ENCODE results near the gene TNNT2. TPM values are rescaled to one million over a fixed set of nuclear protein-coding genes. Genes with fewer than 3 reads are reported as not detected.

Gene TNNT2
- total and polyA plus RNA-seq, 3 experiments from 2014 or later, result not detected

DNA sequence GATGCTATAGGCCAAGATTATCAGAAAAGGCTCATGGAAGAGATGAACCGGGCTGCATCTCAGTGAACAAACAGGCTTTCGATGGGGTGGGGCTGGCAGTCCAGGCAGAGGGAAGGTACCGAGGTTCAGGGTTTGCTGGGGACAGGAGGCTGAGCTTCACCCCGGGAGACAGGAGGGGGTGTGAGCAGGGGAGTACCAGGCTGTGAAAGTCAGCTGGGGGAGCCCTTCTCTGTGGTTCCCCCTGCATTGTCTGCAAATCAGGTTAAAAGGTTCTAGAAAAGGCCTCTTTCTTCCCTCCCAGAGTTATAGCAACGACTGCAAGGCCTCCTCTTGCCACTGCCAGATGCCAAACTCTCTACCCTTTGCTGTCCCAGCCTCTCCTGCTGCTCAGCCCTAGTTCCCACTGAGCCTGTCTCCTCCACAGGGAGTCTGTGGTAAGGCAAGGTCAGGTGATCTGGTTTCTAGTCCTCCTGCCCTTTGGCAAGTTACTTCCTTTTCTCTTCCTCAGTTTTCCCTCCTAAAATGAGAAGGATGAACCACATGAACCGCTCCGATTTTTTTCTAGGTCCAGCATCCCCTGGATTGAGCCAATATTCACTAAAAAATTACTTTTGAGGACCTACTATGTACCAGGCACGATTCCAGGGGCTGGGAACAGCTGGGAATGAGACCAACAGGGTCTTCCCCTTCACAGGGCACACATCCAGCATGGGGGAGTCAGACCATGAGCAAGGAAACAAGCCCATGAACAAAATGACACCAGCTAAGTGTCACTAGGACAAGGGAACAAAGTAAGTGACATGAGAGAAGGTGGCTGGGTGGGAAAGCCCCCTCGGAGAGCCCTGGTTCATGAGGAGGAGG is 14.4 kb upstream of the TNNT2 start:
- no peaks in the 10 kb centered on the region for H3K4me1 ChIP-seq (ENCODE audit: insufficient read depth, low read length)
- H3K36me3 ChIP-seq (ENCODE audit: insufficient read depth, low read length), result no peaks in the 10 kb centered on the region
- ChIA-PET POLR2A (no interaction called here), CTCF (interaction anchor here (2.0 kb wide), 1 partner anchor 14 kb away, joined by 4 read pairs; no protein-coding TSS in a partner anchor)
- no peak overlapping the region for H3K27ac ChIP-seq (ENCODE audit: low read depth, low read length)
- no peak overlapping the region for H3K4me3 Mint-ChIP-seq
- H3K9me3 Mint-ChIP-seq, result no peaks in the 10 kb centered on the region
- H3K4me3 ChIP-seq (ENCODE audit: low read length), result no peak overlapping the region
- H3K27me3 Mint-ChIP-seq, result peaks cover 18 to 31% of the 10 kb centered on the region in 2 donors
- H3K36me3 Mint-ChIP-seq, result peaks cover 0 to 2% (median 0%) of the 10 kb centered on the region in 3 donors
- H3K27ac Mint-ChIP-seq, result no peak overlapping the region
- H3K9me3 ChIP-seq (ENCODE audit: low read length), result no peaks in the 10 kb centered on the region
- no peaks in the 10 kb centered on the region for H3K4me1 Mint-ChIP-seq
- H3K27me3 ChIP-seq (ENCODE audit: insufficient read depth, low read length, poor library complexity, severe bottlenecking), result peaks cover 6% of the 10 kb centered on the region
- no peak for DNase-seq

DNA sequence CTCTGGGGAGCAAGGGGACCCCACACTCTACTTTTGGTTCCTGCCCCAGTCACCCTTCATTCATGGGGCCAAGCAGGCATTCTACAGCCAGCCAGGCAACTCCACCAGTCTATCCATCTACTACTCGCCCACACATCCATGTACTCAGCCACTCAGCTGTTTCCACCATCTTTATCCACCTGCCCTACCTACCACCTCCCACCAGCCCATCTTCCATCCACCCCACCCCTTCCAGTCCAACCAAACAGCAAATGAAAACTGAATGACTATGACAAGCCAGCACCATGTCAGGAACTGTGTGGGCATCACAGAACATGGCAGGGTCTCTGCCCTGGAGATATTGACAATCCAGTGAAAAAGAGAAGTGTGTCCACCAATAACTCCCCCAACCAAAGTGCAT is 13.7 kb upstream of the TNNT2 start:
- H3K27ac ChIP-seq (ENCODE audit: low read depth, low read length), result no peak overlapping the region
- no peak overlapping the region for H3K27ac Mint-ChIP-seq
- peaks cover 6% of the 10 kb centered on the region for H3K27me3 ChIP-seq (ENCODE audit: insufficient read depth, low read length, poor library complexity, severe bottlenecking)
- H3K36me3 ChIP-seq (ENCODE audit: insufficient read depth, low read length), result no peaks in the 10 kb centered on the region
- H3K4me3 ChIP-seq (ENCODE audit: low read length), result no peak overlapping the region
- no peak for DNase-seq
- ChIA-PET CTCF (no interaction called here), POLR2A (no interaction called here)
- no peaks in the 10 kb centered on the region for H3K9me3 Mint-ChIP-seq
- no peaks in the 10 kb centered on the region for H3K9me3 ChIP-seq (ENCODE audit: low read length)
- peaks cover 17 to 28% of the 10 kb centered on the region in 2 donors for H3K27me3 Mint-ChIP-seq
- no peak overlapping the region for H3K4me3 Mint-ChIP-seq
- no peaks in the 10 kb centered on the region for H3K4me1 ChIP-seq (ENCODE audit: insufficient read depth, low read length)
- H3K36me3 Mint-ChIP-seq, result peaks cover 0 to 2% (median 0%) of the 10 kb centered on the region in 3 donors
- H3K4me1 Mint-ChIP-seq, result no peaks in the 10 kb centered on the region

DNA sequence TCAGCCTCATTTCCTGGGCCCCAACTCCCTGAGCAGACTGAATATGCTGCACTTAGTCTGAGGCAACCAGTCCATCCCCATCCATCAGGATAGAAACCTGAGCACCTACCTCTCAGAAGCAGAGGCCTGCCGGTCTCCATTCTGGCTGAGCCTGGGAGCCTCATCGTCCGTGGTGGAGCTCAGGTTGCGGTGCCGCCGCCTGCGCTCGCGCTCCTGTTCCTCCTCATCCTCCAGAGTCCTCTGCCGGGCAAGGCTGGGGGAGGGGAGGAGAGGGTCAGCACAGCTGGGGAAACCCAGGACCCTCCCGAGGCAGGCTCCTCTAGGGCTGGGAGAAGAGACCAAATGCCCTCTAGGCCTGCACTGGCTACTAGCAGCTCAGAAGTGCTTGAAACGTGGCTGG is 11.6 kb upstream of the TNNT2 start:
- H3K27me3 ChIP-seq (ENCODE audit: insufficient read depth, low read length, poor library complexity, severe bottlenecking), result peaks cover 6% of the 10 kb centered on the region
- H3K9me3 ChIP-seq (ENCODE audit: low read length), result no peaks in the 10 kb centered on the region
- POLR2A ChIA-PET, result no interaction called here
- no peaks in the 10 kb centered on the region for H3K36me3 ChIP-seq (ENCODE audit: insufficient read depth, low read length)
- CTCF ChIA-PET, result no interaction called here
- H3K4me1 ChIP-seq (ENCODE audit: insufficient read depth, low read length), result no peaks in the 10 kb centered on the region
- no peak overlapping the region for H3K4me3 Mint-ChIP-seq
- no peak overlapping the region for H3K27ac ChIP-seq (ENCODE audit: low read depth, low read length)
- H3K27me3 Mint-ChIP-seq, result peaks cover 18 to 39% of the 10 kb centered on the region in 2 donors
- no peak for DNase-seq
- no peak overlapping the region for H3K27ac Mint-ChIP-seq
- H3K4me3 ChIP-seq (ENCODE audit: low read length), result no peak overlapping the region
- no peaks in the 10 kb centered on the region for H3K9me3 Mint-ChIP-seq
- no peaks in the 10 kb centered on the region for H3K4me1 Mint-ChIP-seq
- H3K36me3 Mint-ChIP-seq, result no peaks in the 10 kb centered on the region

DNA sequence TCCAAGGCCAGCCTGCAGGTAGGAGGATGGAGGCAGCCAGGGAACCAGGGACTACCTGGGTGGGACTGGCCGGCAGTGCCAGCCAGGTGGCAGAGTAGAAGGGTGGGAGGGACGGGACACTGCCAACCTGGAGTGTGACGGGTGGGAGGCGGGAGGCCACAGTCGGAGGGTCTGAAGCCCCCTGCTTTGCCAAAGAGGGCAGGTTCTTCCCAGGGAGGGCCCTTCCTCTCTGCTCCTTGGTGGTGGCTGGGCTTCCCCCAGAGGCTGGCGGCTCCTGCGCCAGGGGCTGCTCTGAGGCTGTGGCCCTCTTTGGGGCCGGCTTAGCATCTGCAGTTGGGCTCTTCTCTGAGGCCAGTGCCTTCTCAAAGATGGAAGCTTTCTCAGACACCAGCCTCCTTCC is 8.7 kb upstream of the TNNT2 start:
- DNase-seq, result no peak
- Histone ChIP-seq H3K4me1 (ENCODE audit: insufficient read depth, low read length) (no peaks in the 10 kb centered on the region), H3K27me3 (ENCODE audit: insufficient read depth, low read length, poor library complexity, severe bottlenecking) (peaks cover 6% of the 10 kb centered on the region), H3K27ac (ENCODE audit: low read depth, low read length) (no peak overlapping the region), H3K9me3 (ENCODE audit: low read length) (no peaks in the 10 kb centered on the region), H3K36me3 (ENCODE audit: insufficient read depth, low read length) (no peaks in the 10 kb centered on the region), H3K4me3 (ENCODE audit: low read length) (no peak overlapping the region)
- POLR2A ChIA-PET, result no interaction called here
- CTCF ChIA-PET, result no interaction called here
- Mint-ChIP-seq H3K27me3 (peaks cover 22 to 27% of the 10 kb centered on the region in 2 donors), H3K4me3 (no peak overlapping the region), H3K27ac (no peak overlapping the region), H3K36me3 (no peaks in the 10 kb centered on the region), H3K4me1 (no peaks in the 10 kb centered on the region), H3K9me3 (peaks cover 0 to 2% (median 0%) of the 10 kb centered on the region in 5 donors)

DNA sequence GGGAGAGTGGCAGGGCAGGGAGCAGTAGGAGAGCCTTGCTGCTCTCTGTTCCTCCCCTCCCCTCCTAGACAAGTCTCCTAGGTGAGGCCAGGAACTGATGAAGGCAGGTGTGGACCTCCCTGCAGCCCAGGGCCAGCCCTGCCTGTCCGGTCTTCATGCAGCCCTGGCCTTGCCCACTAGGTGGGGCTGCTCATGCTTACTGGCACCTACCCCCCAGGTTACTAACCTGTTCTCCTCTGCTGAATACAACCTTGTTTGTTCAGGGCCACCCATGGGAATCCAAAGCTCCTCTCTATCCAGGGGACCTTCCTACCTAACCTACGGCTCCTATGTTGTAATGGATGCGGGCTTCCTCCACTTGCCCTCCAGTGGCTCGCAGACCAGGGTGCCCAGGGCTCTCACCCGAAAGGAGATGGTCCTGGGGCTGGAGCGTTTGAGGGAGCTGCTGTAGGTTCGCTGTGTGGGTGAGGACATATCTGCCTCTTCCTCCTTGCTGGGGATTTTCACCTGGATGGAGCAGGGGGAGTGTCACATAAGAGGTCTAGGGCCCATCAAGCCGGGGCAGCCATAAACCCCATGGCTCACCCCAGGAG is 7.9 kb upstream of the TNNT2 start:
- Mint-ChIP-seq H3K9me3 (peaks cover 0 to 2% (median 0%) of the 10 kb centered on the region in 5 donors), H3K4me1 (no peaks in the 10 kb centered on the region), H3K27me3 (peaks cover 22 to 26% of the 10 kb centered on the region in 2 donors), H3K27ac (no peak overlapping the region), H3K4me3 (no peak overlapping the region), H3K36me3 (no peaks in the 10 kb centered on the region)
- Histone ChIP-seq H3K9me3 (ENCODE audit: low read length) (no peaks in the 10 kb centered on the region), H3K36me3 (ENCODE audit: insufficient read depth, low read length) (no peaks in the 10 kb centered on the region), H3K27ac (ENCODE audit: low read depth, low read length) (no peak overlapping the region), H3K4me3 (ENCODE audit: low read length) (no peak overlapping the region), H3K4me1 (ENCODE audit: insufficient read depth, low read length) (no peaks in the 10 kb centered on the region), H3K27me3 (ENCODE audit: insufficient read depth, low read length, poor library complexity, severe bottlenecking) (peaks cover 6% of the 10 kb centered on the region)
- ChIA-PET POLR2A (no interaction called here), CTCF (no interaction called here)
- no peak for DNase-seq

DNA sequence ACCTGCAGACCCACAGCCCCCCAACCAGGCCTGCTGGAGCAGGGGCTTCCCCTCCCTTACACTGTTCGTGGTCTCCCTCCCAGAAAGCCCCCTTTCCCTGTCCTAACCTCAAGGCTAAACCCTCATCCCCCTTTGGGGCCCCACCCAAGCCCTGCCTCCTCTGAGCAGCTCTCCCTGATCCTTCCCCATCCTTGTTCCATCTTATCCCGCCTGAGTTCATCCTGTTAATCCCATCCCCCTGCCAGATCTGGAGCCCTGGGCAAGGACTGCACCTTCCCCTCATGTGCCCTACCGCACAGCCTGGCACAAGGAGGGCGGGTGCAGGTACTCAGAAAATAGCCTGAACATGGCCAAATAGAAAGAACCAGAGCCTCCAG is 6.9 kb upstream of the TNNT2 start:
- H3K27ac Mint-ChIP-seq, result no peak overlapping the region
- H3K9me3 Mint-ChIP-seq, result peaks cover 0 to 2% (median 0%) of the 10 kb centered on the region in 5 donors
- peaks cover 20 to 26% of the 10 kb centered on the region in 2 donors for H3K27me3 Mint-ChIP-seq
- POLR2A ChIA-PET, result no interaction called here
- CTCF ChIA-PET, result no interaction called here
- Histone ChIP-seq H3K36me3 (ENCODE audit: insufficient read depth, low read length) (no peaks in the 10 kb centered on the region), H3K4me3 (ENCODE audit: low read length) (no peak overlapping the region), H3K27ac (ENCODE audit: low read depth, low read length) (no peak overlapping the region), H3K4me1 (ENCODE audit: insufficient read depth, low read length) (no peaks in the 10 kb centered on the region), H3K9me3 (ENCODE audit: low read length) (no peaks in the 10 kb centered on the region), H3K27me3 (ENCODE audit: insufficient read depth, low read length, poor library complexity, severe bottlenecking) (peaks cover 6% of the 10 kb centered on the region)
- H3K4me1 Mint-ChIP-seq, result no peaks in the 10 kb centered on the region
- no peaks in the 10 kb centered on the region for H3K36me3 Mint-ChIP-seq
- no peak overlapping the region for H3K4me3 Mint-ChIP-seq
- no peak for DNase-seq

DNA sequence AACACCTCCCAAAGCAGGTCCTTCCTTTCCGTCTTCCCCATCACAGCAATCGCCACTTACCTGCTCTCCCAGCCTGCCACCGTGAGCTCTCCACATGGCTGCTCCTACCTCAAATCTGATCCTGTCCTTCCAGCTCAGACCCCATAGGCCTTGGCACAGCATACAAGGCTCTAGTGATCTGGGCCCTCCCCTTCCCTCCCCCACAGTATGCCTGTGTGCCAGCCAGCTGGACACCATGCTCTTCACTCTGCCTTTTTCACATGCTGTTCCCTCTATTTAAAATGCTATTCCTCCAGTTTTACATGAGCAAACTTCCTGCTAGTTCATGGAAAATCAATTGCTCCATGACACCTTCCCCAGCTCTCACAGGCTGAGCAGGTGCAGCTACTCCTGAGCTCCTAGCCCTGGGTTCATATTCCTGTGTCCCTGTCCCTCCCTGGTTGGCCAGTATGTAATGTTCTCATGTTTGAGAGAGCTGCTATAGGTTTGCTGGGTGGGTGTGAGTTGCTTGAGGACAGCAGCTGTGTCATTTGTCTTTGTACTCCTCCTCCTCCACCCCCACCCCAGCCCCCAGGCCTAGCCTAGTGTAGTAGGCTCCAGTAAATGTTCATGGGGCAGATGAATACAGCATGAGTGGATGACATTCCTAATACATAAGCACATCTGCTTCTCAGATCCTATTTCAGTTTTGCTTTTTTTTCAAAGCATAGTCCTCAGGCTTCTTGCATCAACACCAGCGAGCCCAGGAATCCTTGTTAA is 6.3 kb upstream of the TNNT2 start:
- Histone ChIP-seq H3K36me3 (ENCODE audit: insufficient read depth, low read length) (no peaks in the 10 kb centered on the region), H3K9me3 (ENCODE audit: low read length) (no peaks in the 10 kb centered on the region), H3K27me3 (ENCODE audit: insufficient read depth, low read length, poor library complexity, severe bottlenecking) (peaks cover 6% of the 10 kb centered on the region), H3K4me1 (ENCODE audit: insufficient read depth, low read length) (no peaks in the 10 kb centered on the region), H3K27ac (ENCODE audit: low read depth, low read length) (no peak overlapping the region), H3K4me3 (ENCODE audit: low read length) (no peak overlapping the region)
- peak overlapping the region in 1 of 8 donors; percentile 55 for H3K27ac Mint-ChIP-seq
- H3K4me1 Mint-ChIP-seq, result no peaks in the 10 kb centered on the region
- CTCF ChIA-PET, result no interaction called here
- H3K36me3 Mint-ChIP-seq, result no peaks in the 10 kb centered on the region
- H3K27me3 Mint-ChIP-seq, result peaks cover 19 to 30% of the 10 kb centered on the region in 2 donors
- H3K9me3 Mint-ChIP-seq, result peaks cover 0 to 2% (median 0%) of the 10 kb centered on the region in 5 donors
- no peak for DNase-seq
- POLR2A ChIA-PET, result no interaction called here
- no peak overlapping the region for H3K4me3 Mint-ChIP-seq

DNA sequence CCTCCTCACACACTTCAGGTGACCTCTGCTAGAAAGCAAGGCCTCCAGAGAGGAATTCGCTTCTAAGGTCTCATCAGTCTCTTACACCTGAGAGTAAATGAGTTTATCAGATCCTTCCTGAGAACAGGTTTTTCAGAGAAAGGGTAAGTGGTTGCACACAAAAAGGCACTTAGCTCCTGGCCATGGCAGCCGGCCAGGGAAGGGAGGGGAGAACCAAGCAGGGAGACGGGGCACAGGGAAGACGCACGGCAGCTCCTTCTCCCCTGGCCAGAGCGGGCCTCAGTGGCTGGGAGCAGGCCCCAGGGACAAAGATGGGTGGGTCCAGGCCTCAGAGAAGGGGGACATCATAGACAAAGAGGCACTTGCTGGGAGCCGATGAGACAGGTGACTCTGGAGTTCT is 3.6 kb upstream of the TNNT2 start:
- no peak overlapping the region for H3K27ac Mint-ChIP-seq
- Histone ChIP-seq H3K27ac (ENCODE audit: low read depth, low read length) (no peak overlapping the region), H3K4me1 (ENCODE audit: insufficient read depth, low read length) (no peaks in the 10 kb centered on the region), H3K9me3 (ENCODE audit: low read length) (no peaks in the 10 kb centered on the region), H3K4me3 (ENCODE audit: low read length) (no peak overlapping the region), H3K27me3 (ENCODE audit: insufficient read depth, low read length, poor library complexity, severe bottlenecking) (no peaks in the 10 kb centered on the region), H3K36me3 (ENCODE audit: insufficient read depth, low read length) (no peaks in the 10 kb centered on the region)
- H3K4me3 Mint-ChIP-seq, result no peak overlapping the region
- peaks cover 0 to 2% (median 0%) of the 10 kb centered on the region in 5 donors for H3K9me3 Mint-ChIP-seq
- H3K4me1 Mint-ChIP-seq, result no peaks in the 10 kb centered on the region
- H3K27me3 Mint-ChIP-seq, result peaks cover 11 to 21% of the 10 kb centered on the region in 2 donors
- H3K36me3 Mint-ChIP-seq, result no peaks in the 10 kb centered on the region
- DNase-seq, result no peak
- ChIA-PET CTCF (no interaction called here), POLR2A (no interaction called here)

Measured in CD8-positive, alpha-beta memory T cell (primary cell).